HG03442 (cell line): ENCODE measurements around the gene FMO2.

ENCODE experiments used
- ATAC-seq: cut with Tn5 transposase; IDR thresholded peaks from one replicate; pipeline ENCODE4 v1.9.1; 2021; ENCODE audit warnings: mild to moderate bottlenecking, moderate library complexity; ENCODE audit not compliant: unreplicated experiment

Gene FMO2

GRCh38 chr1:171174560-171175294, 10.4 kb upstream of the FMO2 start:
- ATAC-seq, result no peak

- no peak for ATAC-seq
Observed at GRCh38 chr1:171177261-171177660, 7.8 kb upstream of the FMO2 start.

- no peak for ATAC-seq
Observed at GRCh38 chr1:171179318-171180227, 5.5 kb upstream of the FMO2 start.

- no peak for ATAC-seq
Observed at GRCh38 chr1:171180670-171181069, 4.4 kb upstream of the FMO2 start.

DNA sequence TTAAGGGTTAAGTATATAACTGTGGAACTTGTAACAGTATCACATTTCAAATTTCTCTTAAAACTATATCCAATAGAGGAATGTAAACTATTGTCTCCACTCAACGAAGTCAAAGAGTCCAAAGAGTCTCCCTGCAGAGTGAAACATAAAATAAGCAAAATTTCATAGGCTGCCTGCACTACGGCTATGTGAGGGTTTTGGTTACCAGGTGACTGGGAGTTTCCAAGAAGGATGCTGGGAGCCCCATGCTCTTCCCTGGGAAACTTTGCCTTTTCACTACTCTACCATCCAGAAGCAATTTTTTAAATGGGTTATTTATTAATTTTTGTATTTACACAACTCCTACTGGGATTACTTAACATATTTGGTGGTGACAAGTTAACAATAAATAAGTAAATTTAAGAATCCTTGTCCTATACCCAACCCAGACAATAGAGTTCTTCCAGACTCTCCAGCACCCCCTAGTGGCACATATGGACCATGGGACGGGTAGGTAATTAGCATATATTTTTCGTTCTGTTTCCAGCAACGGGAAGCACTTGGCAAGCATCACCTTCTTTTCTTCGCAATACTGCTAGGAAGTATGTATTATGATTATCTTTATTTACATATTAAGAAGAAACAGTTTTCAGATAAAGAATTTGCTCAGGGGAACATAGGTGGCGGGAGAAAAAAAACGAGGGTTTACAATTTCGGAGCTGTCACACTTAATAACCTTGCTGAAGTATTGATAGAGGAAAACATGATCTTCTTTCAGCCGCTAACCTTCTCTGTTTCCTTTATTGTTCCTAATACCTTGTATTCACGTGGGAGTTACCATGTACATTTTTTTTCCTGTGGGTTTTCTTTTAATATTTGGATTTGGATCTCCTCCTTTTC, 3.5 kb downstream of the FMO2 start:
- peak; percentile 80 for ATAC-seq

GRCh38 chr1:171191992-171192391, 6.9 kb downstream of the FMO2 start:
- ATAC-seq, result no peak

- no peak for ATAC-seq
Observed at GRCh38 chr1:171195767-171196166, 10.7 kb downstream of the FMO2 start.

- no peak for ATAC-seq
Observed at GRCh38 chr1:171196351-171196750, 11.3 kb downstream of the FMO2 start.

GRCh38 chr1:171198081-171198480, 13.0 kb downstream of the FMO2 start:
- no peak for ATAC-seq

DNA sequence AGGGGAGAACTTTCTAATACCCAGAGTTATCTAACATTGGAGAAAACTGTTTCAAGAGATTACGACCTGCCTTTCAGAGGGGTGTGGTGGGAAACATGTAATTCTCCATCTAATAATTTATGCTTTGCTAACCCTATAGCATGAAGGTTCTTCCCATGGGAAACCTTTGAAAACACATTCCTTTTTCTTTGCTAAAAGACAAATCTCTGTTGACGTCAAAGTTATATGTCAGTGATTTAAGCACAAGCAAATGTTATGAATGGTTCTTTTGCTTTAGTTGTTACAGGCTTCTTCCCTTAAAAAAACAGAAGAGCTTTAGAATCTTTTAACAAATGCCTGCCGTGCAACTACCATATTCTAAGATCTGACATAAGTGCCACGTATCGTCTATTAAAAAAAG, 19.2 kb downstream of the FMO2 start:
- ATAC-seq, result no peak

GRCh38 chr1:171206204-171206977, 21.3 kb downstream of the FMO2 start:
- no peak for ATAC-seq

GRCh38 chr1:171206978-171207355, 21.9 kb downstream of the FMO2 start:
- ATAC-seq, result no peak

DNA sequence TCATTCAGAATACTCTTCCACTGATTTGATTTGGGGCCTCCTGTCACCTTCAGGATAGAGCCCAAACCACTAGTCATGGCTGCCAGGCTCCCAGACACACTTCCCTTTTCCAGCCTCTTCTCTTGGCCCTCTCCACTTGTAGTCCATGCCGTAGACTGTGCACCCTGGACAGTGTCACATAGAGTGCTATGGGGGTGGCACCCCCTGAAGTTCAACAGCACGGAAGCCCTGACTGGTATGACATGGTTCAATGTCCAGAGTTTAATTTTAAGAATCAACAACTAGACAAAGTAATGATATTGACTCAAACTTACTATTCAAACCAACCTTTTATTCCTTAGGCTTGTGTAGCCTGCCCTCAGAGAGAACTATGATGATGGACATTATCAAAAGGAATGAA, 22.3 kb downstream of the FMO2 start:
- no peak for ATAC-seq

- no peak for ATAC-seq
Observed at GRCh38 chr1:171210355-171210754, 25.3 kb downstream of the FMO2 start.

DNA sequence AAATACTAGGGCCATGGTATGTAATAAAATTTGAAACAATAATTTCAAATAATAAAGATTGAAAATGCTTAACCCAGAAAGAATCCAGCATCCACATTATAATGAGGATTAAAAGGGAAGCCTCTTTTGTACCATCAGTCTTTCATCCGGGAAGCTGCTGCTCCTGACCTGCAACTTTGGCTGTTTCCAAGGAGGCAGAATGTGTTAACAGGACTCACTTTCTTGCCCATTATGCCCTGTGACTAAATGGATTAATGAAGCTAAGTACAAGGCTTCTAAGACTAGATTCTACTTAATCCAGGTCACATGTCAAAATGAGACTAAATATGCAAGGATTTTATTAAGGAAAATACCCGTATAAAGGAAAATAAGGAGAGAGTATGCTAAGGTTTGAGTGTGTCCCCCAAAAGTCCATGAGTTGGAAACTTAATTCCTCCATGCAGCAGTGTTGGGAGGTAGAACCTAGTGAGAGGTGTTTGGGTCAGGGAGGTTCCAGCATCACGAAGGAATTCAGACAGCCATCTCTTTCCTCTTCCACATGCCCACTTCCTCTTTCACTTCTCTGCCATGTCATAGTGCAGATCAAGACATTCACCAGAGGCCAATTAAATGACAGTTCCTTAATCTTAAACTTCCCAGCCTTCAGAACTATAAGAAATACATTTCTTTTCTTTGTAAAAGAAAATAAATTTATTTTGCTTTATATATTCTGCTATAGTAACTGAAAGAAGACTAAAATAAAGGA, 27.7 kb downstream of the FMO2 start:
- ATAC-seq, result no peak

DNA sequence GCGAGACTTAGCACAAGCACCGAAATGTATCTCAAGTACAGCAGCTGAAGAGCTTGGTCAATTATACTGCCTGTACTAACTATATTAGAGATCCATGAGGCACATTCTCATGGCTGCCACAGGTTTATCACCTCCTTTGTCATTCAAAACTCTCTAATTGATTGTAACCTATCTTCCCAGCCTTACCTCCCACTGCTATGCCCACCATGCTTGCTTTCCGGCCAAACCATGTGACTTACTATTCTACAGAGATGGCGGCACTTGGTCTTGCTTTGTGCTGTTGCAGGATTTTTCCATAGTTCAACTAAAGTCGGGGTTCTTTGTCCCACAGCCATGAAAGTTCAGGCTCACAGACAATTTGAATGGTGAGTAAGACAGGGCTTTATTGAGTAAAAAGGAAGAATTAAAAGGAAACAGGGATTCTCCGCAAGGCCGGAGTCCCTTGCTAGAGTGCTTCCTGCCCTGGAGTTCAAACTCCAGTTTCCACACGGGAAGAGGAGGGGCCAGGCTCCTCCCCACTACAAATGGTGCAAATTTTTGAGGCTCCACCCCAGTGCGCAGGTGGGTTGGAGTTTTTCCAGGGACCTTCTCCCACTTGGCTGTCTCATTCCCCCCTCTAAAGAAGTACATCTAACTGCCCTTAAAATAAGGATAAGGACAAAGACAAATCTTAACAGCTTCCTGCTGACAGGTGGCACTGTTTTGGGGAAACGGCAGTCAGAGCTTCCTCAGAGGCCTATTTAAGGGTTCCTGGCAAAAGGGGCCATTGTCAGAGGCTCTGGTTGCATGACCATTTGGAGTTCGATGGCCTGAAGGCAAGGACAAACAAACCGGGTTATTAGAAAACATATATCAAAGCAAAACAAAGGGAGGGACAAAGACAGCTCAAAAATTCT, 28.7 kb downstream of the FMO2 start:
- ATAC-seq, result no peak

DNA sequence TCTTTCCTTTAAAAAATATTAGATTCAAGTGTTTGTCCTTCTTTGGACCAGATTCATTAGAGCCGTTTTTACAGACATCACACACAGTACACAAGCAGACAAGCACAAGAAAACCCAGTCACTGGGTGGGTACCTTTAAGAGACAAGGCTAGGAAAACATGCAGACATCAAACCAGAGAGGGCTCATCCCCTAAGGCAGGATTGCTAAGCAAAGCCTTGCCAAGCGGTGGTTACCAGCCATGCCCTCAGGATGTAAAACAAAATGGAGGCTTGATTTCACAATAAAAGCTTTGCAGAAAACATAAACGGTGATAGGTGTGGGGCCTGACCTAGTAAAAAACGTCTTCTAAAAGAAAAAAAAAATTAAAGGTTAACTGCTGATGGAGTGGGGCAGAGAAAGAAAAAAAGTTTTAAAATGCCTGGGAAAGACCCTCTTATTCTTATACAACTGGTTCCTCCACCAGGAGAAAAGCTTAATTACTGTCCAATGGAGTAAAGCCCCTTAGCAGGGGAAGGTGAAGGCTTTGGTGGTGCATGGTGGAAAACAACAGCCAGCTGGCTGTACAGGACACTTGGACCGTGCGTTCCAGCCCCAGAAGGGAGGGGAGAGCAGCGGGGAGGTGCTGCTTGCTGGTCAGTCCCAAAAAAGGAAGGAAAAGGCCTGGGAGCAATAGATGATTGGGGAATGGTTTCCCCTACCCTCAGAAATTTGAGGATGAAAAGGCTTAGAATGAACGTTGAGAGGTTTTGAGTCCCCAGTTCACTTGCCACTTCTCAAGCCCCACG, 32.8 kb downstream of the FMO2 start:
- no peak for ATAC-seq

DNA sequence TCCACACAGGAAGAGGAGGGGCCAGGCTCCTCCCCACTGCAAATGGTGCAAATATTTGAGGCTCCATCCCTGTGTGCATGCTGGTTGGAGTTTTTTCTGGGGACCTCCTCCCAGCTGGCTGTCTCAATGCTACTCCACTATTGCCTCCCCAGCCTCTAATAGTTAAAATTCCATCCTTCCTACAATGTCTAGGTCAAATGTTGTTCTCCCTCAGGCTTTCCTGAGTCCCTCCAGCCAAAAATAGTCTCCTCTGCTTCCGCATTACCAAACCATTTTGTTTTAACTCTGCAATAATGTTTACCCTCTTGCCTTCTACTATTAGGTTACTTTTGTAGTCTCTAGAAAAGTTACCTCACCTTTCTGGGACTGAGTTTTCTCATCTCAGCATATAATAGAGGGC, 33.6 kb downstream of the FMO2 start:
- no peak for ATAC-seq
